Testis (tissue), 3 donors: ENCODE measurements around the gene PSRC1. TPM values are rescaled to one million over a fixed set of nuclear protein-coding genes. Genes with fewer than 3 reads are reported as not detected.

Experiments
- DNase-seq: peaks from one replicate; pipeline ENCODE4 v3.0.0-alpha.2; 2019
- H3K27ac ChIP-seq, 2 donors: fragments of 200-600 bp; sonication (generic); one replicate each; pipeline ENCODE4 v1.5.1; 2019
- H3K27me3 ChIP-seq: fragments of 200-600 bp; sonication (generic); one replicate; pipeline ENCODE4 v1.5.1; 2019
- H3K36me3 ChIP-seq: fragments of 200-600 bp; sonication (generic); one replicate; pipeline ENCODE4 v1.5.1; 2017; ENCODE audit warnings: low read depth; ENCODE audit errors: missing control alignments
- H3K4me1 ChIP-seq: fragments of 200-600 bp; sonication (generic); one replicate; pipeline ENCODE4 v1.5.1; 2019
- H3K4me3 ChIP-seq, 2 donors: fragments of 200-600 bp; sonication (generic); one replicate each; pipeline ENCODE4 v1.5.1; 2017 to 2019
- H3K9me3 ChIP-seq: fragments of 200-600 bp; sonication (generic); one replicate; pipeline ENCODE4 v1.5.1; 2017
- POLR2A ChIP-seq: fragments of 450-650 bp; IDR thresholded peaks from one replicate; pipeline ENCODE4 v1.6.1; 2017; ENCODE audit warnings: antibody characterized with exemption, mild to moderate bottlenecking, moderate library complexity
- WGBS, 2 donors: methylation state at CpG; one replicate each; pipeline ENCODE4 v1.1.5; 2018; 5-methylcytosine and 5-hydroxymethylcytosine counted together
- intact Hi-C: fragments of 100-400 bp; cut with DNase I; formaldehyde crosslinking; loops from one replicate; pipeline ENCODE4 v1.15.1; 2023; ENCODE audit warnings: low total_unique reads
- polyA plus RNA-seq: library from polyadenylated mRNA; stranded (reverse); fragments of 350-450 nt; fragmentation: Illumina TruSeq; extraction: RNeasy Lipid Tissue Mini Kit (QIAGEN cat#74804); gene quantifications from one replicate; pipeline ENCODE4 v1.2.3, GENCODE V29; 2014; ENCODE audit warnings: low read depth, low replicate concordance; ENCODE audit not compliant: insufficient read depth
- total RNA-seq, 2 donors: library from RNA; depleted of rRNA; stranded (reverse); fragments of >200 nt; gene quantifications; one replicate each; pipeline ENCODE4 v1.2.3, GENCODE V29; 2016
- TF ChIP-seq, protein P1 (sequence below), 3 experiments: fragments of 450-650 bp in 2 of 3; fragments of 200-600 bp in 1 of 3; sonication (generic) in 1 of 3; IDR thresholded peaks; one replicate each; pipeline ENCODE4 v1.5.1; 2016 to 2019; ENCODE audit warnings: antibody characterized with exemption in 3 of 3, mild to moderate bottlenecking in 2 of 3, moderate library complexity in 1 of 3

Gene PSRC1
- total and polyA plus RNA-seq, 3 donors from 2014 or later: 24.0 to 48.9 (median 34.0) TPM

DNA sequence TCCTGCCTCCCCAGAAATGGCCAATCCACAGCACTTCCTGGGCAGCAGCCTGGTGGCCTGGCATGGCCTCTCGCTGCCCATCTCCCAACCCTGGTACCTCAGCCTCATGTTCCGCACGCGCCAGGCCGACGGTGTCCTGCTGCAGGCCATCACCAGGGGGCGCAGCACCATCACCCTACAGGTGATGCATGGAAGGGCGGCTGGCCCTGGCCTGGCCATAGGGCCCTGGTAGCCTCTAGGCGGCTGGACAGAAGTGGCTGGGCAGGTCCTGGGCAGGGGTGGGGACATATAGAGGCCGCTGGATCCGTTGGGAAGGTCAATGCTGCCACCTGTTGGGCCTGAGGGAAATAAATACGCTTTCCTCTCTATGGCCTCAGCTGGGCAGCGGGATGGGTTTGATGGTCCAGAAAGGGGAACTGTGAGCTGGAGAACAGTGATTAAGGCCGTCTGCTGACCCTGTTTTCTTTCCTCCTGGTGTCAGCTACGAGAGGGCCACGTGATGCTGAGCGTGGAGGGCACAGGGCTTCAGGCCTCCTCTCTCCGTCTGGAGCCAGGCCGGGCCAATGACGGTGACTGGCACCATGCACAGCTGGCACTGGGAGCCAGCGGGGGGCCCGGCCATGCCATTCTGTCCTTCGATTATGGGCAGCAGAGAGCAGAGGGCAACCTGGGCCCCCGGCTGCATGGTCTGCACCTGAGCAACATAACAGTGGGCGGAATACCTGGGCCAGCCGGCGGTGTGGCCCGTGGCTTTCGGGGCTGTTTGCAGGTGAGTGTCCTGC is 19.2 kb downstream of the PSRC1 start:
- no peaks in the 10 kb centered on the region for H3K27me3 ChIP-seq
- WGBS, 2 donors: 69% methylated on average over 10 to 29 of the region's 29 CpGs
- H3K36me3 ChIP-seq: no peaks in the 10 kb centered on the region
- H3K27ac ChIP-seq: no peak overlapping the region
- no peak for TF ChIP-seq POLR2A
- TF ChIP-seq, protein P1, sequence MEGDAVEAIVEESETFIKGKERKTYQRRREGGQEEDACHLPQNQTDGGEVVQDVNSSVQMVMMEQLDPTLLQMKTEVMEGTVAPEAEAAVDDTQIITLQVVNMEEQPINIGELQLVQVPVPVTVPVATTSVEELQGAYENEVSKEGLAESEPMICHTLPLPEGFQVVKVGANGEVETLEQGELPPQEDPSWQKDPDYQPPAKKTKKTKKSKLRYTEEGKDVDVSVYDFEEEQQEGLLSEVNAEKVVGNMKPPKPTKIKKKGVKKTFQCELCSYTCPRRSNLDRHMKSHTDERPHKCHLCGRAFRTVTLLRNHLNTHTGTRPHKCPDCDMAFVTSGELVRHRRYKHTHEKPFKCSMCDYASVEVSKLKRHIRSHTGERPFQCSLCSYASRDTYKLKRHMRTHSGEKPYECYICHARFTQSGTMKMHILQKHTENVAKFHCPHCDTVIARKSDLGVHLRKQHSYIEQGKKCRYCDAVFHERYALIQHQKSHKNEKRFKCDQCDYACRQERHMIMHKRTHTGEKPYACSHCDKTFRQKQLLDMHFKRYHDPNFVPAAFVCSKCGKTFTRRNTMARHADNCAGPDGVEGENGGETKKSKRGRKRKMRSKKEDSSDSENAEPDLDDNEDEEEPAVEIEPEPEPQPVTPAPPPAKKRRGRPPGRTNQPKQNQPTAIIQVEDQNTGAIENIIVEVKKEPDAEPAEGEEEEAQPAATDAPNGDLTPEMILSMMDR (IDR thresholded peaks at IDR 0.05): peak; percentile 93 to 100 (median 99)
- intact Hi-C loops: loop anchor here (5.0 kb wide), 1 partner anchor 139 kb away; no protein-coding TSS in a partner anchor
- no peak overlapping the region for H3K4me3 ChIP-seq
- H3K4me1 ChIP-seq: peaks cover 16% of the 10 kb centered on the region
- no peaks in the 10 kb centered on the region for H3K9me3 ChIP-seq
- peak; percentile 93 for DNase-seq

DNA sequence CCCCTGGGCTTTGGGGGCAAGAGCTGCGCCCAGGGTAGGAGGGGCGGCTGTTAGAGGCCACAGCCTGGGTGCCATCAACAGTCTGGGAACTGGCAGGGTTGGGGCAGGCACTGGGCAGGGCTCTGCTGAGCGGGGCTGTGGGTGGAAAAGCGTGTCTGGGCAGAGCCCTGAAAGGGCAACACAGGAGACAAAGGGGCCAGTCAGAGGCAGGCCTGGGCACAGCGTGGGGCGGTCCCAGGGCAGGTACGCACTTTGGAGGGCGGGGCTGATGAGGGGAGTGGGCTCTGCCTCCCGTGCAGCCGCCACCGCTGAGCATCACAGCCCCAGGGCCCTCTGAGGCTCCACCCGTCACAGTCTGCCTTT is 19.7 kb downstream of the PSRC1 start:
- WGBS, 2 donors: 97% methylated on average over 9 of the region's 12 CpGs; no CpG with 5 or more reads in 1 of the 2 donors
- no peak overlapping the region for H3K4me3 ChIP-seq
- no peak overlapping the region for H3K27ac ChIP-seq
- no peaks in the 10 kb centered on the region for H3K27me3 ChIP-seq
- H3K9me3 ChIP-seq: no peaks in the 10 kb centered on the region
- no peak for DNase-seq
- TF ChIP-seq, protein P1 (IDR thresholded peaks at IDR 0.05): no peak
- TF ChIP-seq POLR2A: no peak
- H3K36me3 ChIP-seq: no peaks in the 10 kb centered on the region
- intact Hi-C loops: loop anchor here (5.0 kb wide), 1 partner anchor 139 kb away; no protein-coding TSS in a partner anchor
- H3K4me1 ChIP-seq: peaks cover 16% of the 10 kb centered on the region

DNA sequence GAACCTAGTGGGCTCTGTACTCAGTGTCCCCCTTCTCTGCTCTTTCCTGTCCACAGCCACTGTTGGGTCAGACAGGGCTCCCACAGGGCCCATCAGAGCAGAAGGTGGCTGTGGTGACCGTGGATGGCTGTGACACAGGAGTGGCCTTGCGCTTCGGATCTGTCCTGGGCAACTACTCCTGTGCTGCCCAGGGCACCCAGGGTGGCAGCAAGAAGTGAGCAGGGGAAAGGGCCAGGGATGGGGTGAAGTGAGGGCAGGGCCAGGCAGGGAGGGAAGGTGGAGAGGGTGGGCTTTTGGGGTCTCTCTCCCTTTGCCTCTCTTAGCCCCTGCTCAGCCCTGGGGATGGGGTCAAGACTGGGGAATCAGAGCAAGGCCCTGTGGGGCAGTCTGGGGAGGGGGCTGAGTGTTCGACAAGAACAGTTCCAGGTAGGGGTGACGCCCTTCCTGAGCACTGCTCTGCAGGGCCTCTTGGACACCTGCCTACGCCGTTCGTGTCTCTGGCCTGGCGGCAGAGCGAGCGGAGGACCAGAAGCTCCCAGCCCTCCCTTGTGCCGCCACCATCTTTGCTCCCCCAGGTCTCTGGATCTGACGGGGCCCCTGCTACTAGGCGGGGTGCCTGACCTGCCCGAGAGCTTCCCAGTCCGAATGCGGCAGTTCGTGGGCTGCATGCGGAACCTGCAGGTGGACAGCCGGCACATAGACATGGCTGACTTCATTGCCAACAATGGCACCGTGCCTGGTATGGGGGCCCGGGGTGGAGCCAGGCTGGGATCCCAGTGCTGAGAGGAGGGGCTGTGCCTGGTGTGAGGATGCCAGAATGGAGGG is 20.5 kb downstream of the PSRC1 start:
- no peaks in the 10 kb centered on the region for H3K9me3 ChIP-seq
- H3K4me1 ChIP-seq: peaks cover 16% of the 10 kb centered on the region
- no peak for TF ChIP-seq POLR2A
- TF ChIP-seq, protein P1 (IDR thresholded peaks at IDR 0.05): no peak
- intact Hi-C loops: loop anchor here (5.0 kb wide), 1 partner anchor 140 kb away; no protein-coding TSS in a partner anchor
- WGBS, 2 donors: 85 to 88% methylated on average over 19 to 20 of the region's 22 CpGs
- H3K27ac ChIP-seq: no peak overlapping the region
- H3K27me3 ChIP-seq: no peaks in the 10 kb centered on the region
- H3K4me3 ChIP-seq: no peak overlapping the region
- no peak for DNase-seq
- H3K36me3 ChIP-seq: no peaks in the 10 kb centered on the region

DNA sequence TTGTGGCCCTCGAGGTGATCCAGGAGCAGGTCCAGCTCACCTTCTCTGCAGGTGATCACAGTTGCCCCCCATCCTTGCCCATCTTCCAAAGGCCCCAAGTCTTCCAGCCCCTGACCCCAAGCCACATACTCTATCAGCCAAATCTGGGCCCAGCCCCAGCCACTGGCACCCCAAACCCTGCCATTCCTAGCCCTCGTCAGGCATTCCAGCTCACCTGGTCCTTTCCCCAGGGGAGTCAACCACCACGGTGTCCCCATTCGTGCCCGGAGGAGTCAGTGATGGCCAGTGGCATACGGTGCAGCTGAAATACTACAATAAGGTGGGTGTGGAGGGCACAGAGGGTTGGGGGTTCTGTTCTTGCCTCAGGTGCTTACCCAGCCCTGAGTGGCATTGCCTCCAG is 21.4 kb downstream of the PSRC1 start:
- H3K4me1 ChIP-seq: peaks cover 16% of the 10 kb centered on the region
- H3K9me3 ChIP-seq: no peaks in the 10 kb centered on the region
- no peak for DNase-seq
- no peaks in the 10 kb centered on the region for H3K36me3 ChIP-seq
- no peaks in the 10 kb centered on the region for H3K27me3 ChIP-seq
- 85 to 87% methylated on average over 6 of the region's 6 CpGs for WGBS, 2 donors
- H3K27ac ChIP-seq: no peak overlapping the region
- TF ChIP-seq, protein P1 (IDR thresholded peaks at IDR 0.05): no peak
- TF ChIP-seq POLR2A: no peak
- intact Hi-C loops: loop anchor here (5.0 kb wide), 1 partner anchor 141 kb away; no protein-coding TSS in a partner anchor
- H3K4me3 ChIP-seq: no peak overlapping the region
